Stomach (tissue), 4 donors: ENCODE measurements around the gene SDK2.

Source experiments
- POLR2A ChIP-seq, 4 donors: fragments of 450-650 bp; IDR thresholded peaks; one replicate each; pipeline ENCODE4 v1.6.1; 2016; ENCODE audit warnings: antibody characterized with exemption in 4 of 4, control low read depth in 2 of 4, mild to moderate bottlenecking in 1 of 4, moderate library complexity in 1 of 4
- POLR2AphosphoS5 ChIP-seq, 3 donors: sonication (generic); formaldehyde crosslinking; IDR thresholded peaks; one replicate each; pipeline ENCODE4 v1.6.1; 2016; ENCODE audit warnings: antibody characterized with exemption in 3 of 3

DNA sequence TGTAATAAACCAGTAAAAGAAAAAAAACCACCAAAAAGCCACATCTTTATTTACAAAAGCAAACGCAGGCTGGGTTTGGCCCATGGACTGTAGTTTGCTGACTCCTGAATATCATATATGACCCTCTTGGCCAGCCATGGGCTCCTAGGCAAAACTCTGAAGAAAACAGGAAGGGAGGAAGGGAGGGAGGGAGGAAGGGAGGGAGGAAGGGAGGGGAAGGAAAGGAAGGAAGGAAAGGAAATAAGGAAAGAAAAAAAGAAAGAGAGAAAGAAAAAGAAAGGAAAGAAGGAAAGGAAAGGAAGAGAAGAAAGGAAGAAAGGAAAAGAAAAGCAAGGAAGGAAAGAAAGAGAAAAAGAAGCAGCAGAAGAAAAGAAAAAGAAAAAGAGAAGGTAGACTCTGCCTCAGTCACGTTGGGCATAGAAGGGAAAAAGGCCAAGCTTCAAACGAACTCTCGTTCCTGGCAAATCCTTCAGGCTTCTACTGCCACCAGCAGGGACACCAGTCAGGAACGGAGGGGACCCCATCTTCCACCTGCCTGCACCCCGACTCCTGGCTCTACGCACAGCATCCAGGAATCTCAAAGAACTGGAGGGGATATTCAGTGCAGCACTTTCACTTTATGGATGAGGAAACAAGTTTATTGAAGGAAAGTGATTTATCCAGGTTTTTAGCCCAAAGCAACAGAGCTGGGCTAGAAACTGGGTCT lies 354.5 kb downstream of the SDK2 start:
- TF ChIP-seq POLR2A (IDR thresholded peaks at IDR 0.05) = no peak
- TF ChIP-seq POLR2AphosphoS5 (IDR thresholded peaks at IDR 0.05) = no peak
